LNCAP (cell line): ENCODE results near the gene DCP1A.

Source experiments
- CTCF ChIP-seq: fragments of 450-650 bp; IDR thresholded peaks from 2 replicates; pipeline ENCODE4 v1.5.1; 2017; ENCODE audit warnings: mild to moderate bottlenecking

The DCP1A gene

GRCh38 chr3:53347261-53348064 is at the start of gene DCP1A:
Gene DCP1A, minus strand, starts transcription at chr3:53347543. Its CDS starts 26 bp downstream, at chr3:53347517.
- no peak for TF ChIP-seq CTCF

GRCh38 chr3:53384465-53385423 is 37.4 kb upstream of the DCP1A start:
- no peak for TF ChIP-seq CTCF

GRCh38 chr3:53382106-53382505 is 34.8 kb upstream of the DCP1A start:
- TF ChIP-seq CTCF, result no peak

GRCh38 chr3:53380306-53380705 is 33.0 kb upstream of the DCP1A start:
- TF ChIP-seq CTCF, result no peak

GRCh38 chr3:53379898-53380297 is 32.6 kb upstream of the DCP1A start:
- no peak for TF ChIP-seq CTCF

GRCh38 chr3:53377794-53378193 is 30.5 kb upstream of the DCP1A start:
- no peak for TF ChIP-seq CTCF

GRCh38 chr3:53376679-53377078 is 29.3 kb upstream of the DCP1A start:
- TF ChIP-seq CTCF, result no peak
